HEK293 (cell line): ENCODE measurements around the gene DIDO1.
A peak's percentile ranks its signal among the peaks of the same experiment; 100 is the strongest.

Experiments
- CTCF ChIA-PET: fragments of 350-600 bp; formaldehyde crosslinking; extraction: SDS; loops from one replicate; lab custom pipeline; 2021; ENCODE audit warnings: antibody characterized with exemption; lab: Yijun Ruan, JAX
- POLR2A ChIA-PET: fragments of 300-600 bp; formaldehyde crosslinking; extraction: SDS; loops from one replicate; lab custom pipeline; 2020; ENCODE audit warnings: antibody characterized with exemption, inconsistent platforms; lab: Yijun Ruan, JAX
- H3K27ac ChIP-seq: fragments of 200-500 bp; sonication (Bioruptor generic); 2 replicates; pipeline ENCODE4 v1.5.1; 2014; ENCODE audit warnings: low read depth, low read length, control low read depth, inconsistent platforms; ENCODE audit errors: extremely low read depth
- H3K36me3 ChIP-seq, 2 experiments: fragments of 200-500 bp in 1 of 2; sonication (Bioruptor generic) in 1 of 2; 1 replicate in 1 of 2; 2 replicates in 1 of 2; pipeline ENCODE4 v1.5.1; 2014 to 2017; ENCODE audit warnings: inconsistent platforms in 2 of 2, low read length in 2 of 2; ENCODE audit not compliant: control insufficient read depth in 2 of 2, insufficient read depth in 1 of 2
- H3K4me1 ChIP-seq: fragments of 200-500 bp; sonication (Bioruptor generic); 2 replicates; pipeline ENCODE4 v1.5.1; 2014; ENCODE audit warnings: mild to moderate bottlenecking, low read length, inconsistent platforms; ENCODE audit not compliant: control insufficient read depth, insufficient read depth
- H3K4me3 ChIP-seq: 2 replicates; pipeline ENCODE4 v1.5.1; 2011; ENCODE audit warnings: low read depth, mild to moderate bottlenecking, control low read depth, low read length, moderate library complexity
- H3K9me3 ChIP-seq: fragments of 200-500 bp; sonication (Bioruptor generic); 2 replicates; pipeline ENCODE4 v1.5.1; 2014; ENCODE audit warnings: low read depth, low read length, inconsistent platforms; ENCODE audit not compliant: control insufficient read depth, insufficient read depth
- SCRT2 ChIP-seq: fragments of 450-650 bp; formaldehyde crosslinking; IDR thresholded peaks from 2 replicates; pipeline ENCODE4 v1.5.1; 2016; ENCODE audit warnings: missing biosample characterization, missing genetic modification characterization
- TSHZ1 ChIP-seq: fragments of 450-650 bp; formaldehyde crosslinking; IDR thresholded peaks from 2 replicates; pipeline ENCODE4 v1.5.1; 2016; ENCODE audit warnings: missing biosample characterization, missing genetic modification characterization, borderline replicate concordance
- ZNF112 ChIP-seq: fragments of 450-650 bp; formaldehyde crosslinking; IDR thresholded peaks from 2 replicates; pipeline ENCODE4 v1.5.0; 2017; ENCODE audit warnings: missing biosample characterization, missing genetic modification characterization
- ZNF518A ChIP-seq: fragments of 450-650 bp; formaldehyde crosslinking; conservative IDR thresholded peaks from 2 replicates; pipeline ENCODE4 v1.5.1; 2016; ENCODE audit warnings: low read depth, missing biosample characterization, missing genetic modification characterization
- ZNF600 ChIP-seq: fragments of 450-650 bp; formaldehyde crosslinking; IDR thresholded peaks from 2 replicates; pipeline ENCODE4 v1.5.1; 2016; ENCODE audit warnings: missing biosample characterization, missing genetic modification characterization

Gene DIDO1

GRCh38 chr20:62911701-62912280, 14.5 kb downstream of the DIDO1 start:
- peaks cover 21% of the 10 kb centered on the region for H3K4me1 ChIP-seq
- POLR2A ChIA-PET = no interaction called here
- CTCF ChIA-PET = interaction anchor here (0.7 to 3.6 kb wide), 5 partner anchors 8 to 61 kb away, joined by 3 to 12 read pairs (median 5); no protein-coding TSS in a partner anchor
- TF ChIP-seq ZNF112 (no peak), ZNF600 (tag by site-specific recombination) (peak; percentile 54; the same call in 1 of the 2 replicates)
- no peak overlapping the region for H3K27ac ChIP-seq
- no peak overlapping the region for H3K4me3 ChIP-seq
- H3K9me3 ChIP-seq = no peaks in the 10 kb centered on the region
- peaks cover 24 to 66% of the 10 kb centered on the region in 2 experiments for H3K36me3 ChIP-seq

- no peak overlapping the region for H3K27ac ChIP-seq
- H3K36me3 ChIP-seq = peaks cover 25 to 75% of the 10 kb centered on the region in 2 experiments
- peaks cover 13% of the 10 kb centered on the region for H3K4me1 ChIP-seq
- no peak for TF ChIP-seq ZNF518A (tag by site-specific recombination)
- TF ChIP-seq, all 188 proteins: peak for 0
- H3K9me3 ChIP-seq = no peaks in the 10 kb centered on the region
- POLR2A ChIA-PET = no interaction called here
- CTCF ChIA-PET = interaction anchor here (0.6 to 2.1 kb wide), 4 partner anchors 9 to 62 kb away, joined by 3 to 10 read pairs (median 4); no protein-coding TSS in a partner anchor
- H3K4me3 ChIP-seq = no peak overlapping the region
These were observed 15.4 kb downstream of the DIDO1 start for GRCh38 chr20:62910777-62911497.

GRCh38 chr20:62910217-62910766, 16.0 kb downstream of the DIDO1 start:
- H3K4me1 ChIP-seq = peaks cover 9% of the 10 kb centered on the region
- peaks cover 32 to 81% of the 10 kb centered on the region in 2 experiments for H3K36me3 ChIP-seq
- H3K27ac ChIP-seq = no peak overlapping the region
- H3K9me3 ChIP-seq = no peaks in the 10 kb centered on the region
- POLR2A ChIA-PET = no interaction called here
- CTCF ChIA-PET = interaction anchor here (1.3 to 1.5 kb wide), 3 partner anchors 10 to 98 kb away, joined by 3 to 5 read pairs (median 3); no protein-coding TSS in a partner anchor
- H3K4me3 ChIP-seq = no peak overlapping the region
- TF ChIP-seq SCRT2 (tag by site-specific recombination) (peak; percentile 34; the same call in 1 of the 2 replicates), TSHZ1 (tag by site-specific recombination) (no peak)
